Ishikawa (cell line): ENCODE data around the gene MYOT.

Experiments
- CEBPB ChIP-seq: IDR thresholded peaks from 2 replicates; pipeline ENCODE4 v1.6.1; 2012
- CREB1 ChIP-seq: IDR thresholded peaks from 2 replicates; pipeline ENCODE4 v1.6.1; 2012; ENCODE audit warnings: low read depth
- EP300 ChIP-seq: IDR thresholded peaks from 2 replicates; pipeline ENCODE4 v1.6.1; 2012; ENCODE audit warnings: borderline replicate concordance
- FOXM1 ChIP-seq: IDR thresholded peaks from 2 replicates; pipeline ENCODE4 v1.6.1; 2012; ENCODE audit warnings: low read depth, borderline replicate concordance
- MAX ChIP-seq: IDR thresholded peaks from 2 replicates; pipeline ENCODE4 v1.6.1; 2012
- NFIC ChIP-seq: IDR thresholded peaks from 2 replicates; pipeline ENCODE4 v1.6.1; 2012
- RAD21 ChIP-seq: IDR thresholded peaks from 2 replicates; pipeline ENCODE4 v1.6.1; 2012; ENCODE audit warnings: low read depth
- TAF1 ChIP-seq: IDR thresholded peaks from 2 replicates; pipeline ENCODE4 v1.6.1; 2012; ENCODE audit warnings: low read depth, mild to moderate bottlenecking
- TCF12 ChIP-seq: IDR thresholded peaks from 2 replicates; pipeline ENCODE4 v1.6.1; 2012; ENCODE audit warnings: low read depth
- TEAD4 ChIP-seq: IDR thresholded peaks from 2 replicates; pipeline ENCODE4 v1.6.1; 2012
- USF1 ChIP-seq: IDR thresholded peaks from 2 replicates; pipeline ENCODE4 v1.6.1; 2012
- YY1 ChIP-seq: IDR thresholded peaks from 2 replicates; pipeline ENCODE4 v1.6.1; 2012; ENCODE audit warnings: low read depth
- ZBTB7A ChIP-seq: IDR thresholded peaks from 2 replicates; pipeline ENCODE4 v1.6.1; 2012; ENCODE audit warnings: low read depth
- TF ChIP-seq, protein P1 (sequence below): IDR thresholded peaks from 2 replicates; pipeline ENCODE4 v1.6.1; 2012; ENCODE audit warnings: low read depth, mild to moderate bottlenecking

GRCh38 chr5:137914758-137915157 lies 47.1 kb downstream of the MYOT start:
- no peak for TF ChIP-seq USF1
- no peak for TF ChIP-seq TAF1
- no peak for TF ChIP-seq CEBPB
- TF ChIP-seq, protein P1, sequence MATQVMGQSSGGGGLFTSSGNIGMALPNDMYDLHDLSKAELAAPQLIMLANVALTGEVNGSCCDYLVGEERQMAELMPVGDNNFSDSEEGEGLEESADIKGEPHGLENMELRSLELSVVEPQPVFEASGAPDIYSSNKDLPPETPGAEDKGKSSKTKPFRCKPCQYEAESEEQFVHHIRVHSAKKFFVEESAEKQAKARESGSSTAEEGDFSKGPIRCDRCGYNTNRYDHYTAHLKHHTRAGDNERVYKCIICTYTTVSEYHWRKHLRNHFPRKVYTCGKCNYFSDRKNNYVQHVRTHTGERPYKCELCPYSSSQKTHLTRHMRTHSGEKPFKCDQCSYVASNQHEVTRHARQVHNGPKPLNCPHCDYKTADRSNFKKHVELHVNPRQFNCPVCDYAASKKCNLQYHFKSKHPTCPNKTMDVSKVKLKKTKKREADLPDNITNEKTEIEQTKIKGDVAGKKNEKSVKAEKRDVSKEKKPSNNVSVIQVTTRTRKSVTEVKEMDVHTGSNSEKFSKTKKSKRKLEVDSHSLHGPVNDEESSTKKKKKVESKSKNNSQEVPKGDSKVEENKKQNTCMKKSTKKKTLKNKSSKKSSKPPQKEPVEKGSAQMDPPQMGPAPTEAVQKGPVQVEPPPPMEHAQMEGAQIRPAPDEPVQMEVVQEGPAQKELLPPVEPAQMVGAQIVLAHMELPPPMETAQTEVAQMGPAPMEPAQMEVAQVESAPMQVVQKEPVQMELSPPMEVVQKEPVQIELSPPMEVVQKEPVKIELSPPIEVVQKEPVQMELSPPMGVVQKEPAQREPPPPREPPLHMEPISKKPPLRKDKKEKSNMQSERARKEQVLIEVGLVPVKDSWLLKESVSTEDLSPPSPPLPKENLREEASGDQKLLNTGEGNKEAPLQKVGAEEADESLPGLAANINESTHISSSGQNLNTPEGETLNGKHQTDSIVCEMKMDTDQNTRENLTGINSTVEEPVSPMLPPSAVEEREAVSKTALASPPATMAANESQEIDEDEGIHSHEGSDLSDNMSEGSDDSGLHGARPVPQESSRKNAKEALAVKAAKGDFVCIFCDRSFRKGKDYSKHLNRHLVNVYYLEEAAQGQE, result no peak
- no peak for TF ChIP-seq NFIC
- no peak for TF ChIP-seq EP300
- no peak for TF ChIP-seq YY1
- no peak for TF ChIP-seq FOXM1
- no peak for TF ChIP-seq RAD21
- TF ChIP-seq CREB1, result no peak
- TF ChIP-seq TCF12, result no peak
- no peak for TF ChIP-seq MAX
- no peak for TF ChIP-seq ZBTB7A
- no peak for TF ChIP-seq TEAD4
